ENCODE results near the gene GPC6.
"Not testable (repeated sequence)": the region's sequence is repeated elsewhere in the genome, so short reads cannot be mapped to it uniquely, and the experiment has no call there.

GPC6 gene

DNA sequence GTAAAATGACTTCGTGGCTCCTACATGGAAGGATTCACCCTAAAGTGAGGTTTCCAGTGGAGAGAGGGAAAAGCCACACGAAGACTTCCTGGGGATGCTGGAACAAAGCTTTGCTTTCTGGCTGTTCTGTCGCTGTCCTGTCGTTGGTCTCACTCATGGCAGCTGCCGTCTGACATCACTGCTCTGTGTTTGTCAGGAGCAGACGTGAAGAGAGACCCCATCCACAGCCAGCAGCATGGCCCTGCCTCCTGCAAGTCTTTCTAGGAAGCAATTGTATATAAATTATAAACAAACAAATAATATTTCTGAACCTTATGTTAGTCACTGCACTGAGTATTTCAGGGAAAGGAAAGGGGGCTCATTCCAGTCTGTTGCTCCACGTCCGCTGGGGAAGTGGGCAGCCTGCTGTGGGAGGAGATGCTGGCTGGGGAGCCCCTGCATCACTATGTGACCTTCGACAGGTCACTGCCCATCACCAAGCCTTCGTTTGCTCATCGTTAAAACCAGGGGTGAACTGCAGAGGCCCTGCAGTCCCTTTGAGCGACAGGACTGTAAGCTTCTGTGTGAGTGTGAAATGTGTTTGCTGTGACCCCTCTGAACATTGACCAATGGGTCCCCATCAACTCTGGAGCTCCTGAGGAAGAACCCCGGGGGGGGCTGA, 1101.9 kb downstream of the GPC6 start:
- DNase-seq (ENCODE audit: low spot score): no peak

DNA sequence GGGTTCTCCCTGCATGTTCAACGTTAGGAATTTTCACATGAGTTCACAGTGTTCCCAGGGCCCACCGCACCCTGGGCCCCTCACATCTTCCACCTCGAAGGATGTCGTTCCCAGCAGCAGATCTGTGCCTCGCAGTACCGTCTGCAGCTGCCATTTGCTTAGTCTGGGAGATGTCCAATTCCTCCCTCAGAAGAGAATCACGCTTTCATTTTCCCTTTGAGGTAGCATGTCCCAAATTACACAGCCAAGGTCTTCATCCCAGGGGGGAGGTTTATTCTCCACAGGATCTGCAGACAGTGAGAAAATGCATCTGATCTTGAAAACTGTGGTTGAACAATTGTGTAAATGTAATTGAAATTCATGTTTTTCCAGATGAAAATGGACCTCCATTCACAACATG, 1102.7 kb downstream of the GPC6 start:
- DNase-seq (ENCODE audit: low spot score): no peak

- no peak for DNase-seq (ENCODE audit: low spot score)
Observed at GRCh38 chr13:94329754-94330551, 1103.3 kb downstream of the GPC6 start.

- DNase-seq (ENCODE audit: low spot score): no peak
Observed at GRCh38 chr13:94330552-94331071, 1104.0 kb downstream of the GPC6 start.

- DNase-seq (ENCODE audit: low spot score): no peak
Observed at GRCh38 chr13:94331281-94331680, 1104.7 kb downstream of the GPC6 start.

GRCh38 chr13:94332359-94333096, 1105.9 kb downstream of the GPC6 start:
- no peak for DNase-seq (ENCODE audit: low spot score)

GRCh38 chr13:94333131-94333820, 1106.7 kb downstream of the GPC6 start:
- no peak for DNase-seq (ENCODE audit: low spot score)

DNA sequence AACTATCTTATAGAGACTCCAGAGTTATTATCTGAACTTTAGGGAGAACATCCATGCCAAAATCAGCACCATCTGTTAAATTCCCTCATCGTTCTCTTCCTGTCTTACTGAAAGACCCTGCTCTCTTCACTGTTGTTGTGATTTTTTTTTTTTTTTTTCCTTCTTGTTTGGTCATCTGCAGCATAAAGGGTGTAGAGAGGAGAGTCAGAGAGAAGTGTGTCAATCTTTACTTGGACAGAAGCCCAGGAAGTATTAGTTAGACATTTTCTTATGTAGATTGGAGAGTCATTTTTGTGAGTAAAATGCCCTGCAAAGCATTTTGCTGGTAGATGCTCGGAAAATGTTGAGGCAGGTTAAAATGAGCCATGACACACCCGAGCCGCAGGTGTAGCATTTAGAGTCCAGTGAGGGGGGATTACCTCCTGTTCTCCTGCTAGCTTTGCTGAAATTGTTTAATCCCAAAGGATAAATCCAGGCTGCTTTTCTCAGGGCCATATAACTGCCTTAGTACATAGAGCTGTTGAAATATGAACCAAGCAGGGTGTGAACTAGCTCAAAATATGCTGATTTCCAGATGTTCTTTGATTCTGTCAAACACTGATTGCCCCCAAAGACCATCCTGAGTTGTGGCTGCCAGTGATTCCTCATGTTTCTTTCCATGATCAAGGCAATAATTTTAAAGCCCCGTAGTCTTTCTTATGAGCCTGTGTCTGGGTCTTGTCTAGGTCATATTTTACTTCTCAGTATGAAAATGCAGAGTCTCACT, 1109.3 kb downstream of the GPC6 start:
- DNase-seq (ENCODE audit: low spot score): no peak

- DNase-seq (ENCODE audit: low spot score): no peak
Observed at GRCh38 chr13:94339116-94339687, 1112.6 kb downstream of the GPC6 start.

DNA sequence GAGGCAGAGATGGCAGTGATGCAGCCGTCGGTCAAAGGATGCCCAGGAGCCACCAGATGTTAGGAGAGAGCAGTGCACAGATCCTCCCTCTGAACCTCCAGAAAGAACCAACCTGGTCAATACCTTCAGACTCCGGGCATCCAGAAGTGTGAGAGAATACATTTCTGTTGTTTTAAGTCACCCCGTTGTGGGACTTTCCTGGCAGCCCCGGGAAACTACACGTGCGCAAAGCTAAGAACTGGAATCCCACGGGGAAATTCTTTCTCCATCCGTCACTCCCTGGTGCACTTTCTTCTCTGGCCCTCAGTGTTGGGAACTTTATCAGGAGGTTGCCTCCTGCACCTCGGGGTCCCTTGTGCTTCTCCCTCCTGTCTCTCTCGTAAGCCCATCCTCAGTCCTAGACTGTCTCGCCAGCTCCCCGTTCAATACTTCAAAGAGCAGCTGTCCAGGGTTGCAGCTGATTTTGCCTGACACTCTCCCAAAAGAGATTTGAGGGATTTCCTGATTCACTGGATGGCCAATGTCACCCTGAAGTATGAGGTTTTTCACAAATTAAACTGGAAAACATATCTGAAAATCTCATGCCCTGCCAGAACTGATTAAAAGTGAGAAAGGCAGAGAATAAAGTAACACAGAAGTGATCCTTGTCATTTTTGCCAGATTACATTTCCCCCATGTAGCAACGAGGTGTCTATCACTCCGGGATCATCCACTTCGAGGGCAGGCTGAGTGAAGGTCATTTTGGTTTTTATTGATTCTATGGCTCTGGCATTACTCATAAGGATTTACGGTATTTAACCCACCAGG, 1116.0 kb downstream of the GPC6 start:
- no peak for DNase-seq (ENCODE audit: low spot score)

DNA sequence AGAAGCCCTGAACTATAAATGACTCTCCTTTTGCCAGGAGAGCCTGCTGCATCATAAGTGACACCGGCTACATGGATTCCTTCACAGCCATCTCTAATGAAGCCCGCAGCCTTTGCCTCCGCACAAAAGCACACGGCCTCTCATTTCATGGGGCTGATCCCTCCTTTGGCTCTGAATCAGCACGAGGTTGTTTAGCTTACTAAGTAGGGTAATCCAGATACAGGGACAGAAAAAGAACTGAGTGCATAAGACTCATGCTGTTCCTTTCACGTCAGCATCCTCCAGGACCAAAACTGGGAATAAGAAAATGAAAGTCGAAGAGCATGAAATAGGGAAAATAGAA, 1116.6 kb downstream of the GPC6 start:
- DNase-seq (ENCODE audit: low spot score): peak; percentile 48

GRCh38 chr13:94343687-94344086, 1117.1 kb downstream of the GPC6 start:
- DNase-seq (ENCODE audit: low spot score): not testable (repeated sequence)

- DNase-seq (ENCODE audit: low spot score): no peak
Observed at GRCh38 chr13:94344126-94344818, 1117.7 kb downstream of the GPC6 start.

DNA sequence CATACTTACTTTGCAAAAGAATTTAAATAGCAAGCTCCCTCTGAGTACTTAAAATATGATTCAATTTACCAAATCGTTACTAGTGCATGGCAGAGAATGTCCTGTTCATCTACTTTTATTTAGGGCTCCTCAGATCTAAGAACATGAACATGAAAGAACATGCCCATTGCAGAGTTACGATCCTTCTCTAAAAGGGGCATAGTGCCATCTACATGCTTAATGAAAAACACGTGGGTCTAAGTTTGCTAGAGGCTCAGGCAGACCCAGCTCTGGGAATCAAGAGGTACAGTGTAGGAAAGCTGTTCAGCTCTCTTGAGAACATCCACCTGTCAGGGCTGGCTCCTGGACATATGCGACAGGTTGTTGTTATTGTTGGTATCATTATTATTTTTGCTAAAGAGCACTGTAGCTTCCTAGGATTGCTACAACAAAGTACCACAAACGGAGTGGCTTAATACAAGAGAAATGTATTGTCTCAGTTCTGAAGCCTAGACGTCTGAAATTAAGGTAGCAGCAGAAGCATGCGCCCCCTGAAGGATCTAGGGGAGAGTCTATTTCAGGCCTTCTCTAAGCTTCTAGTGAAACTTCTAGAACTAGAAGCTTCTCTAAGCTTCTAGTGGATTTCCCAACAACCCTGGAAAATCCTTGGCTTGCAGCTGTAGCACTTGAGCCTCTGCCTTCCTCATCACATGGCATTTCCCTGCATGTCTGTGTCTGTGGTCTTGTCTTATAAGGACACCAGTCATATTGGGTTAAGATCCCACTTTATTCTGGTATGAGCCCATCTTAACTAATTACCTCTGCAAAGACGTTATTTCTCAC, 1119.0 kb downstream of the GPC6 start:
- no peak for DNase-seq (ENCODE audit: low spot score)

DNA sequence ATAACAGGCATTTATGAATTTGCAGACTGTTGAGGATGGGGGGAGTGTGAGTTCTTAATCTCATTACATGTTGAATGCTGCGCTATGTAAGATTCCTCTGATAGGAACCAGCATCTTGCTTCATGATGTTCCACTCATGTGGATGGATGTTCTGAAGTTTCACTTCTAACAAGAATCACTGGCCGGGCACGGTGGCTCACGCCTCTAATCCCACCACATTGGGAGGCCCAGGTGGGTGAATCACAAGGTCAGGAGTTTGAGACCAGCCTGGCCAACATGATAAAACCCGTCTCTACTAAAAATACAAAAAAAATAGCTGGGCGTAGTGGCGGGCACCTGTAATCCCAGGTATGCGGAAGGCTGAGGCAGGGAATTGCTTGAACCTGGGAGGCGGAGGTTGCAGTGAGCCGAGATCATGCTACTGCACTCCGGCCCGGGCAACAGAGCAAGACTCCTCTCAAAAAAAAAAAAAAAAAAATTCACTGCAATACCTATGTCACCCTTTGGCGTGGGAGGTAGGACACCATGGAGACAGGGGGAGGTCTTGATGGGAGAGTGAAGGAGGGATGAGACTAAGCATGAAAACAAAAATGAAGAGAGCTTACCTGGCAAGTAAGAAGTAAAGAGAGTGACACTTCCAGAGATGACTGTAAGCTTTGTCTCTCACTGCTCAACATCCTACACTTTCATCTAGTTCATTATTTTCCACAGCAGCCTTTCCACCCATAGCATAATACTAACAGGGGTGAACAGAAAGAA, 1119.8 kb downstream of the GPC6 start:
- DNase-seq (ENCODE audit: low spot score): no peak

- DNase-seq (ENCODE audit: low spot score): no peak
Observed at GRCh38 chr13:94351292-94351990, 1124.8 kb downstream of the GPC6 start.

DNA sequence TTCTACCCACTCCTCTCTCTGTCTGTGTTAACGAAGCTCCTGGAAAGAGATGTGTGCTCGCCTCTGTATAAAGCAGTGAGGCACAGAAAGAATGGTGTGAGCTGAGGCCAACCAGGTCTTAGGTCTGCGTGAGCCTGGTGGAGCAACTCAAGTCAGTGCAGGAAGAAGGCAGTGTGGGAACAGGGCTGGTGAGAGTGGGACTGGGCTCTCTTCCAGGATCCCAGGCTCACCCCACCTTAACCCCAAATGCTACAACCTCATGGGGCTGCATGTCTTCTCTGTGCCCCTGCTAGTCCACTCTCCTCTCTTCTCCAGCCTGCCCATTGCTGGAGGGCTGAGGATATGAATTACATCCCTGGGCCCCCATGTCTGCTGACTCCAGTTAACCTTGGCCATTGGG, 1125.5 kb downstream of the GPC6 start:
- no peak for DNase-seq (ENCODE audit: low spot score)

Data from D341Med (cell line).